HG03066 (cell line): ENCODE results near the gene CFDP1.
"Not testable (repeated sequence)": the region's sequence is repeated elsewhere in the genome, so short reads cannot be mapped to it uniquely, and the experiment has no call there.

ENCODE experiments used
- ATAC-seq: cut with Tn5 transposase; IDR thresholded peaks from one replicate; pipeline ENCODE4 v1.9.1; 2021; ENCODE audit warnings: low read depth; ENCODE audit not compliant: unreplicated experiment

The CFDP1 gene

DNA sequence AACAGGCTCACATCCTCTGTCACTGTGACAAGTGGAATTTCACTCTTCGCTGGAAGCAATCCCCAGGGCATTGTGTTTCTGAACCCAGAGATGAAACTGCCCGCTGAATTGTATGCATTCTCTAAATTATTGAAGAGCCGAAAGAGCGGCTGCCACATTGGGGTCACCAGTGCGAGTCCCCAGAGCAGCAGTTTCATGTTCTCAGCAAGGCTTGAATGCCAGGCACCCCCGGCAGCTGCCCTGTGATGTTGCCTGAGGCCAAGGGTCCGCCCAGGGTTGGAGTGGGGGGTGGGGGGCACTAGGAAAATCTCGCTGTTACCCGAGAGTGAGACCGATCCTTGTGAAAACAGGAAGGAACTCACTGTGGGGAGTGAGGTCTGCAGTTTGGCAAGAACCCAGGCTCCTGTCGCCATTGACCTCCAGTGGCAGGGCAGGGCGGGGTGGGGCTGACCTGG lies 161.2 kb downstream of the CFDP1 start:
- no peak for ATAC-seq

DNA sequence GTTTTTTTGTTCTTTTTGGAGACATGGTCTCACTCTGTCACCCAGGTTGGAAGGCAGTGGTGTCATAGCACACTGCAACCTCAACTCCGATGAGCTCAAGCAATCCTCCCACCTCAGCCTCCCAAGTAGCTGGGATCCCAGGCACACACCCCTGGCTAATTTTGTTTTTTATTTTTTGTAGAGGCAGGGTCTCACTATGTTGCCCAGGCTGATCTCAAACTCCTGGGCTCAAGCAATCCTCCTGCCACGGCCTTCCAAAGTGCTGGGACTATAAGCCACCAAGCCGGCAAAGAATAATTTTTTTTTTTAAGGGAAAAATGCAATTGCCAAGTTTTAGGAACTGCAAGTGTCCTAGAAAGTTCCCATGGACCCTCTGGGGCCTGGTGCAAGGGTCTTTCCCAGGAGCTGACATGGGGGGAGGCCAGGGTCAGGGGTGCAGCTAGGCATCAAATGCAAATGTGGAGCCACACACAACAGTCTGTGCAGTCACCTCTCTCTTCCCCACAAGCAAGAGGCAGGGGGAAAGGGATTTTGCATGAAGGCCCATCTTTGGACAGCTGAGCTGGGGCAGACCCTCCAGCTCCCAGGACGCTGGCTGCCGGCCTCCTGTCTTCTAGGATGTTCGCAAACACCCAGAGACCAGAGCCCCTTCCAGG lies 161.7 kb downstream of the CFDP1 start:
- no peak for ATAC-seq

DNA sequence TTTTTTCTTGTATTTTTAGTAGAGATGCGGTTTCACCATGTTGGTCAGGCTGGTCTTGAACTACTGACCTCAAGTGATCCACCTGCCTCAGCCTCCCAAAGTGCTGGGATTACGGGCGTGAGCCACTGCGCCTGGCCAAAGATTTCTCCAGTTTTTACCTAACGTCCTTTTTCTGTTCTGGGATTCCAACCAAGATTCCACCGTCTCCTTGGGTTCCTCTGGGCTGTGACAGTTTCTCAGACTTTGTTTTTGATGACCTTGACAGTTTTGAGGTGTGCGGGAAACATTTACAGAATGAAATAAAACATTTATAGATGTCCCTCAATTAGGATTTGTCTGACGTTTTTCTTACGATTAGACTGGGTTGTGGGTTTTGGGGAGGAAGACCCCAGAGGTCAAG lies 163.9 kb downstream of the CFDP1 start:
- ATAC-seq = not testable (repeated sequence)

DNA sequence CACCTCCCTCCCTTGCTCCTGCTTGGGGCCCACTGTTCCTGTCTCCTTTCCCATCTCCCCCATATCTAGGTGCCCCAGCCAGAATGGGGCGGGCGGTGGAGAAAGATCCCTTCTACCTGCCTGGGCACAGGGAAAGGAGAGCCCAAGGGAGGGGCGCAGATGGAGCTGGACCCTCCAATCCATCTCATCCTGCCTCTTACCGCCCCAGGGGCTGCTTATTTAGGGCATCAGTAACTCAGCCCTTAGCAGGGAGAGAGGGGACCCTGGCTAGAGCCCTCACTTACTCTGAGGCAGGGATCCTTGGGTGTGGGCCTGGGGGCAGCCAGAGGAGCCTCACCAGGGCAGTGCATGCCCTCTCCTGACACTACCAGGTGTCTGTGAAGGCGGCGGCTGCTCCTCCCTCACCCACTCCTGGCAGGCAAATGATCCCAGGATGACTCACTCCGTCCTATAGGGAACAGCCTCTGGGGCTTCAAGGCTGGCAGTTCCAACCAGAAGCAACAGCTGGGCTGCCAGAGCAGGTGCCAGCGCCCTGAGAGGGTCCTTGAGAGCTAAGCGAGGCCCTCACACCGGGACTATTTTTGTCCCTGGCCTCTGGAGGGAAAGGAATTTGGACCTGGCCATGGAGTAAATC lies 165.6 kb downstream of the CFDP1 start:
- ATAC-seq = no peak

DNA sequence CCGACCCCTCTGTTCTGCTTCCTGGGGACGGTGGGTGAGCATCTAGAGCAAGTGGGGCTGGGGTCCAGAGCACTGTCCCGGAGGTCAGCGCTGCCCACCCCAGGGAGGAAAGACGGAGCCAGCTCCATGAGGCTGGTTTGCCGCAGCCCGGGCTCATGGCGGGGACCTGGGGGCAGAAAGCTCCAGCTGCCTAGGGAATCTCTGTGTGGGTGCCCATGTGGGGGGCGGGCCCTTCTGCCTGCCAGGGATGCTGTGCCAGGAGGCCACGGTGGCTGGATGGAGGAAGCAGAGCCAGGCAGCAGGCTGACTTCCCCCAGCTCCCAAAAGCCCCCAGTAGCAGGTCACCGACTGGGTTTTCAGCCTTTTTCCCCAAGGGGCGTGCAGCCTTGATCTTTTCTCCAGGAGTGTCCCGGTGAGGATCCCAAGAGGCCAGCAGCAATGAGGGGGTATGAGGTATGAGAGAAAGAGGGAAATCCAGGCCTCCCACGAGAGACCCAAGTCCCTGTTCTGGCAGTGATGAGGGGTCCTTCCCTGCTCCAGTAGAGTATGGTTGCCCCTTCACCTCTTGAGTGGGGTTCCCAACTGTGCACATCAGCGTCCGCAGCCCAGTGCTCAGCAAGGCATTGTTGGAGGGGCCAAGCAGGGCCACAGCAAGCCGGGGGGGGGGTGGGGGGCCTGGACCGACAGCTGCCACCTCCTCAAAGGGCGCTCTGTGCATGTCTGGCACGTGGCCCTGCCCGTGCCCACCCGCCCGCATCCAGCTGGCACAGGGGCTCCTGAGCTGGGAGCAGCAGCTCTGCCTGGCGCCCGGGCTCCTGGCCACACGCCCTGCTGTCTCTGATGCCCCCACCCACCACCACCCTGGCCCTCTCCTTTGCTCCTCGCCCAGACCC lies 166.3 kb downstream of the CFDP1 start:
- ATAC-seq = no peak

DNA sequence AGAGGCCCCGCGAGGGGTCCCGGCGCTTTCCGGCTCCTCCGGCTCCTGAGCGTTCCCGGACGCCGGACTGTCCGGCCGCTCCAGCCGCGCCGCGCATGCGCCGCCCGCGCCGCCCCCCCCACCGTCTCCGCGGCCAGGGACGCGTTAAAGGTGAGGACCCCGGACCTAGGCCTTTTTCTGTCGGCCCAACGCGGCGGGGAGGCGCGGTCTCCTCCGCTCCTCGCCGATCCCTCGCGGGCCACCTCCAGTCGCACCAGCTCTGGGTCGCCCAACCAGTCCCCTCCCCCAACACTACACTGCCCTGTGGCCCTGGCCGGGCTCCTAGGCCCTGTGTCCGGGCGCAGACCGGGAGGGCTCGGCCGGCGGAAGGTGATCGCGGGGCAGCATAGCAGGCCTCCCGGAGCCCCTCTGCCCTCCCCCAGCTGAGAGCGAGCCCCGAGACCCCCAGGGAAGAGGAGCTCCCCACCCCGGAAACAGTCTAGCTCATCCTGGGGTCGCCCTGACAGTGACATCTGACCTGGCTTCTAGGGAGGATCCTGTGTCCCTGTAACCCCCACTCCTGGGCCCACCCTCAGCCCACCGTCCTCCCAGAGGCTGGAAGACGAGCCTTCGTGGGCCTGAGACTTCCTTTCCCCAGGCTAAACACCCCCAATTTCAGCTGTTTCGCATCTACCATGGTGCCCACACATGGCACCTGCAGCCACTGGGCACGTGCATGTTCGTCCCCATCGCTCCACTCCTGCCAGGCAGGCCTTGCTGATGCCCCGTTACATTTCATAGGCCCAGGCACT lies 167.2 kb downstream of the CFDP1 start:
- peak; percentile 61 for ATAC-seq

DNA sequence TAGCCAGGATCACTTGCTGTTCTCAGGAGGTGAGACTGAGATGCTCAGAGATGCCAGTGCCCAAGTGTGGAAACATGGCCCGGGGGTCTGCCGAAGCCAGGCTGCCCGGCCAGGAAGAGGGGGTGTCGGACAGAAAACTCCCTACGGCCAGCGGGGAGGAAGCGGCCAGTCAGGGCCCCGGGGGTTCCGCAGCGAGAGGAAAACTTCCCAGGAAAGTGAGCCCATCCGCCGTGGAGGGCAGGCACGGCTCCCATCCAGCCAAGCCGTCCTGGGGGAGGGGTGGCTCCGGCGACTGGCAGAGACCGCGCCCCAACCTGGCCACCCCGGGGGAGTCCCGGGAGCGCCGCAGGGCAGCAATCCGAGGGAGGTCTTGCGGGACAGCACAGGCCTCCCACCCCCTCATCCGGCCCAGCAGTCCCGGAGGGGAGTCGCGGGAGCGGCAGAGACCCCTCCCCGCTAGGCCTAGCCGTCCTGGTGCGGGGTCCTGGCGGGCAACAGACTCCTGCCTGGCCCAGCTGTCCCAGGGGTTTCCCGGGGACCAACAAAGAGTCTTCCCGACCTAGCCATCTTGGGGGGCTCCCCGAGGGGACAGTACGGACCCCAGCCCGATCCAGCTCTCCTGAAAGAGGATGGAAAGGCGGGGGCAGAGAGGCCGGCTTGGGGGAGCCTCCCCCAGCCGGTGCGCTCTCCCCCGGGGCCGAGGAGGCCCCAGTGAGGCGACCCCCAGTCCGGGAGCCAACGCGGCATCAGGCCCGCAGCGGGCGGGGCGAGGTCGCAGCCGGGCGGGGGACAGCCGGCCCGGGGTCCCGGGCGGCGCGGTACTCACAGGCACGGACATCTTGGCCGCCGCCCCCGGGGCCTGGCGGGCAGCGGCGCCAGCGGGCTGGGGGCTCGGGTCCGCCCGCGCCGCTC lies 168.0 kb downstream of the CFDP1 start:
- ATAC-seq = peak; percentile 10

DNA sequence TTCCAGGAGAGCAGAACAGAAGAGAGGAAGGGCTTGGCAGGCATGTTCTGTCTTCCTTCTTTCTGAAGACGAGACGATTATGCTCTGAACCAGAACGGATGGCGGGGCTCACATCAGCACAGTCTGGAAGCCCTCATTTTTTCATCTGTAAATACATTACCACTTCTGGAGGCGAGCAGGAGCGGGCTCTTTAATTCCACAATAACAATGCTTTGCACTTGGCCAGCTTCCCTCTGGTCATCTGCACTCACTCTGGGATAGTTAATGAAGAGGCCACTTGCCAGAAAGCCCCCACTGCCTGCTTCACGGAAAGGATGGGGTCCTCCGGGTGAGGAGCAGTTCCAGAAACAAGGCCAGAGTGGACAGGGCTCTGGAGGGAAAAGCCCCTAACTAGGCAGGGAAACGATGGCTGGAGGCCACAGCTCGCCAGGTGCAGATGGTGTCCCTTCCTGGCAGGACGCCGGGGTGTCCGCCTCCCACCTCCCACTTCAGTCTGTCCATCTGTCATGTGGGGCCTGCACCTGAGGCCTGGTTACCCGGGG lies 168.8 kb downstream of the CFDP1 start:
- ATAC-seq = no peak

DNA sequence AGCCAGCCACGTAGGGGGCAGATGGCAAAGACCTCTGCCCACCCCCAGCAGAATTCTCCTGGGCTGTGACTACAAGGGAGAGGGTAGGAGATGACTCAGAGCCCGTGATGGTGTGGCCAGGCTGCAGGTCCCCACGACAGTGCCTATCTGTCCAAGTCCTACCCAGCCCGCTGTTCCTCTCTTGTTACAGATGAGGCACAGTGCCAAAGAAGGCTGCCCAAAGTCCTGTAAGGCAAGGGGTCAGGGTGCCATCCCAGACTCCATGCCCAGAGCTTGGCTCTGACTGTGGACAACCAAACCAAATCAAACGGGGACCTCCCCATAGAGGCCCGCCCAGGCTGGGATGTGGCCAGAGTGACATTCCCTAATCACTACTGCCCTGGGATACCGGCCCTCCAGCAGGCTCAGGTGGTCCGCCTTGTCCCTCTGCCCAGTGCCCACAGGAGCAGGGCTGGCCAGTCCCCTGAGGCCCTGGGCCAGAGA lies 169.3 kb downstream of the CFDP1 start:
- ATAC-seq = no peak

DNA sequence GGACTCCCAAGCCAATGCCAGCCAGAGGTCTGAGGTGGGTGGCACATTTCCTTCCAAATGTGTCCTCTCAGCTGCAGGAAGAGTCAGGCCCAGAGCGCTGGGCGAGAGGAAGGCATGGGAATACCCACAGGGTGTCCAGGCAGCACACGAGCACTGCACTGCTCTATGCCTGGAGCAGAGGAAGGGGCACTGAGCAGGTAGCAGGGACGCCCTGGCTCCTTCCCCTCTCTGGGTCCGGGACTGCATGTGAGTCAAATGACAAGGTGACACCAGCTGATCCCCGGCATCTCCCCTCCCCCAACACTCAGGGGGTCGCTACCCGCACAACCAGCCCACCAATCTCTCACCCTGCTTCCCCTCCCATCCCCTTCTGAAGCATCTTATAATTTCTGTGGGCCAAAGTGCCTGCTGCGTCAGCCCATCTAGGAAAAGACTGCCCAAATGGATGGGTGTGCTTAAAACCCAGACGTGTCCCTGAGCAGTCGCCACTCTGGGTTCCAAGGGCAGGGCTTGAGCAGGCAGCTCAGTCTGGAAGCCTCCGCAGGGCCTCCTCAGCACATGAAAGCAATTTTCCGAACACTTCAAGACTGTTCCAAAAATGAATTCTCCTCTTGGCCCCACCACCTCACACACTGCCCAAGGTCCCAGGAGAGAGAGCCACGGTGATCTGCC lies 169.9 kb downstream of the CFDP1 start:
- no peak for ATAC-seq

DNA sequence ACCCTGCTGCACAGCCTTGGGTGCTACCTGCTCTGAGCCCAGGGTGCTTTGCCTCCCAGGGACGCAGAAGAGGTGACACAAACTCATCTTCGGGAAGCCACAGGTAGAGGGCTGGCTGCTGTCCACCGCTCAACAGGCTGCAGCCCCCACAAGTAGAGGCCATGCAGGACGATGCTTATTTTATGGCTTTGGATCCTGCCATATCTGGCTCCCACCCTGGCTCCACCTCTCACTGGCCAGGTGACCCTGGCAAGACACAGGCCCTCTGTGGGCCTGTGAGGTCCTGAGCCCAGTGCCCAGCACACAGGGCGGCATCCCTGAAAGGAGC lies 170.5 kb downstream of the CFDP1 start:
- no peak for ATAC-seq

DNA sequence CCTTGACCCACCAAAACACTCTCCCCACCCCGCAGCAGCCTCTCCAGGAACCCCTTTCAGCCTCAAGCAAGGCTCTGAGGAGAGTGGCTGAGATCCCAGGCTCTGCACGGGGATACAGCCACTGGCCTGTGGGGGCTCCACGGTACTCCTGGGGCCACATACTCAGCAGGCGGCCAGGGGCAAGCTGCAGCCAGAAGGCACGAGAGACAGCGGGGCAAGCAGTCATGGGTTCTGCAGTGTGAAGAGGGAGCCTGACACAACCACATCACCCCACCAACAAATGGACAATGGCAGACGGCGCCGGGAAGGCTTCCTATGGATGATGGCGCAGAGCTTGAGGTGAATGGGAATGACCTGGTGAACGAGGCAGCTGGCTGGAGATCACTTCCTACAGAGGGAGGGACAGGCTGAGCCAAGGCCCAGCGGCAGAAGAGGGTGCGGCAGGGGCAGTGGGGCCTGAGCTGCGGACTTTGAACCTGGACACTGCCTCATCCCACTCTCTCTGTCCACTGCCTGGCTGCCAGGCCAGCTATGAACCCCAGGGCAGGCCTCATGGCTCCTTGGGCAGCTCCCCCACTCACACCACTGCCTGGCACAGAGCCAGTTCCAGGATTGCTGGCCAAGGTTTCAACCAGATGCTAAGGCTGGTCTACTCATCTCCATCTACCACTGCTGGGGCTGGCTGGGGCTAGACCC lies 171.1 kb downstream of the CFDP1 start:
- no peak for ATAC-seq

DNA sequence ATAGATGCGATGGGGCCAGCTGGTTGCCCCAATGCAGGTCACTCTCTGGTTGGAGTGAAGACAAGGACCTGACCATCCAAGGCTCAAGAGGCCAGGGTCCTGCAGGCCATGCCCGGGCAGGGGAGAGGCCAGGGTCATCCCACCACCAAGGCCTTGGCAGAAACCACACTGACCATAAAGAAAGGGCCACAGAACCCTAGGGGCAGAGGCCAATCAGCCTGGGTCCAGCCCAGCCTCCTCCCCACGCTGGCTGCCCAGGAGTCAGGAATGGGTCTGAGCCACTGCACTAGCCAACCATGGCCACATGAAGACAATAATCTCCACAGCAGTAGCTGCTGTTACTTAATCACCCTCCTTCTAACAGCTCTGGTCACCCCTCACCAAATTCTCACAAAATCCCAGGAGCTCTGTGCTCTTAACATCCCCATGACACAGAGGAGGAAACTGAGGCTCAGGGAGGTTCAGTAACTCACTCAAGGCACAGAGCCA lies 171.7 kb downstream of the CFDP1 start:
- ATAC-seq = no peak

DNA sequence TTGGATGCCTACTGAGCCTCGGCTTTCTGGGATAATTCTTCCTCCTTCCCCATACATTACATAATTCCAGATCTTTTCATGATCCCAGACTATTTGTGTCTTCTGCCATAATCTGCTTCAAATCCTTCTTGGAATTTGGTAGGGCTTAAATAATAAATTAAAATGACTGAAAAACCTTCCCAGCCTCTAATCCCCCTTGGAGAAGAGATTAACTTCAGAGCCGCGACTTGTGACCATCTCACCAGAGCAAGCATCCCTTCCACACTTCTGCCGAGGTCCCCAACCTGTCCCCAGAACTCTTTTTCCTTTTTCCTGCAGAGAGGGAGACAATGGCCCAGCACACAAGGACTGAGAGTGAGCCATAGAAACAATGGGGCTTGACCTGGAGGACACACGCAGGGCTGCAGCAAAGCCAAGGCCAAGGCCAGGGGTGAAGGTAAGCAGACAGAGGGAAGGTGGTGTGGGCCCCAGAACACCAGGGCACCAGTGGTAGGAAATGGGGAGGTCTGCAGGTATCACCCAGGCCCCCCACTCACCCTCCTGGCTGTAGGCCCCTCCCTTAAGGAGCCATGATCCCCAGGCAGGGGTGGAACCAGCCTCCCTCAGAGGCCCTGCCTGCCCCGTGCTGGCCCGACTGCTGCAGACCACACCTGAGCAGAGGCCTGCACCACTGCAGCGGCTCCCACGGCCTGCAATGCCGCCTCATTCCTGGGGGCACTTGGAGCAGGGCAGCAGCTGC lies 172.3 kb downstream of the CFDP1 start:
- no peak for ATAC-seq

DNA sequence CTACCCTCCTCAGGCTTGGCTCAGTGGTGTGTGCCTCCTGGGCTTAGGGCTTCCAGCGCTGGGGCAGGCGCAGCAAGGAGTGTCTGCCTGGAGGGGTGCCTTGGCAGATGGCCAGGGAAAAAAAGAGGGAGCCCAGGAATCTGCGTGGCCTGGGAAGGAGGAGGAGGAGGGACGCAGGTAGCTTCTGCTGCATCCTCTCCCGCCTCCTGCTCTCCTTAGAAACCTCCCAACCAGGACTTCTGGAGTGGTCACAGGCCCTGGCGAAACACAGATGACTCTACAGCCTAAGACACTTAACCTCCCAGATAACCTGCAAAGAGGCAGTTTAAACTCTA lies 174.5 kb downstream of the CFDP1 start:
- ATAC-seq = no peak

DNA sequence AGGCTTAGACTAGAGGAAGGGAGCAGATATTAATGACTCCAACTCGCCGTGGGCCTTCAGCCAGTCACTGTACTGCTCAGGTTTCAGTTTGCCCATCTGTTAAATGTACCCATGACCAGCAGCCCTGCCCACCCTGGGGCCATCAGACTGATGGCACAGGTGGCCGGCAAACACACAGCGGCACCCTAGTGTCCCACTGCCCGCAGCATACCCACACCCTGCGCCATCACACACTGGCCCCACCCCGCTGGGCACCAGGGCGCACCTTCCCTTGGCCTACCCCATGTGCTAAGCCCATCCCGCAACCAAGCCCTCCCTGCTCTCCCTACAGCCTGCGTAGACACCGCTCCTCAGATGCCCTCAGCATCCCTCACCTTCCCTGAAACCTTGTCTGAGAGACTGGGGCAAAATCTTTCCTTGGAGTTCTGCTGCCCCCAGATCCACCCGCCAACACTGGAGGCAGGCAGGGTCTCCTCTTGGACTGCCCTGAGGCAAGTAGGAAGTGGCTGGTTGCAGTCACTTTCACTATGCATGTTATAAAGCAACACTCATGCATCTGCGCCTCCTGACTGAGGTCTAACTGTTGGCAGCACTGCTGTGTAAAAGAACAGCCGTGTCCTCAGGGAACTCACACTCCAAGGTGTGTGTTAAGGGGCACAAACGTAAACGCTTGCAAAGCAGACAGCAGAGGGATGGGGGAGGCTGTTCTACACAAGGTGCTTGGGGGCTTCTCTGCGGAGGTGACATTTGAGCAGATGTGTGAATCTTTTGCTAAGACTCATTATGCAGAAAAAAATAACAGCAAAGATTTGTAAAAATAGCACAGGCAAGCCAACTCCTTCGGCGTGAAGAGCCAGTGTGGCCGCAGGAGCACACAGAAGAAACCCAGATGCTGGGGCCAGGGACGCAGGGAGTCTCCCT lies 175.2 kb downstream of the CFDP1 start:
- ATAC-seq = no peak
